ENCODE data around the gene VDAC1.
"Not testable (repeated sequence)": the region's sequence is repeated elsewhere in the genome, so short reads cannot be mapped to it uniquely, and the experiment has no call there.

VDAC1 gene

DNA sequence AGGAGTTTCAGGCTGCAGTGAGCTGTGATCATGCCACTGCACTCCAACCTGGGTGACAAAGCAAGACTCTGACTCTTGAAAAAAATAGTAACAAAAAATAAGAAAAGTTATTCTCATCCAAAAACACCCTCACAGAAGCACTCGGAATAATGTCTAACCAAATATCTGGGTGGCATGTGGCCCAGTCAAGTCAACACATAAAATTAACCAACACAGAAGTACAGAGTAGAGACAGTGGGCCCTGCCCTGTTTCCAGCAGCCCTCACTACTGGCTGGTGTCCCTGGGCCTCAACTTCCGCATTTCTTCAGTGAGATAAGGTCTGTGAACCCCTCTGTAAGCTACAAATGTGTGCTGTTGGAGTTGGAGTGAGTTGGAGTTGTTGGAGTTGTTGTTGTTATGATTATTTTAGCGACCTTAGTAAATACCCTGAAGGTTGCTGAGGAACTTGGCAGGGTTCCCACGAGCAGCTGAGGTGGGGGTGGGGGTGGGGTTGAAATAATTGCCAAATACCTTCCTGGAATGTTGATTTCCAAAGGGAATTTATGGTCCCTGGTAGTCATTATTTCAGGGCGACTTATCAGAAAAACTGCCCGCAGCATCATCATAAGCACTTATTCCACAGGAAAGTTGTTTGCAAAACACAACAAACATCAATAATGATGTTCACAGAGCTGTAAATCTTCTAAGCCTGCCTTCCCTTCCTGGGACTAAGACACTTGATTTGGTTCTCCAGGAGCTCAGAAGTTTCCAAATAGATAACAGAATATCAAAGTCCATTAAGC lies 66.5 kb downstream of the VDAC1 start:
- no peak for DNase-seq

DNA sequence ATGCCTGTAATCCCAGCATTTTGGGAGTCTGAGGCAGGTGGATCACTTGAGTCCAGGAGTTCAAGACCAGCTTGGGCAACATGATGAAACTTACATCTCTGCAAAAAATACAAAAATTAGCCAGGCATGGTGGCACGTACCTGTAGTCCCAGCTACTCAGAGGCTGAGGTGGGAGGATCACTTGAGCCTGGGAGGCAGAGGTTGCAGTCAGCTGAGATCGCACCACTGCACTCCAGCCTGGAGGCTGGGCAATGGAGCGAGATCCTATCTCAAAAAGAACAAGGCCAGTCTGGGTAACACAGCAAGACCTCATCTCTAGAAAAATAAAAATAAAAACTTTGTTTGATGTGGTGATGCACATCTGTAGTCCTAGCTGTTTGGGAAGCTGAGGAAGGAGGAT lies 67.1 kb downstream of the VDAC1 start:
- DNase-seq: not testable (repeated sequence)

DNA sequence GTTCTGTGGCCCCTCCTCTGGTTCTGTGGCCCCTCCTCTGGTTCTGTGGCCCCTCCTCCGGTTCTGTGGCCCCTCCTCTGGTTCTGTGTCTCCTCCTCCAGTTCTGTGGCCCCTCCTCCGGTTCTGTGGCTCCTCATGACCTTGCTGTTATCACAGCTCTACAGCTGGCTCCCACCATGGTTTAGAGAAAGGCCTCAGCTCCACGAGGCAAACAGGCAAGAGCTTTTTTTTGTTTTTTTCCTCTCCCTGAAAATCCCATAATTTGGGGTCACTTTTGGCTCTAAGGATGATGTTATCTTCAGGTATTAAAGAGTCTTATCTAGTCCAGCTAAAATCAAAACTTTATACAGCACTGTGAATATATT lies 68.1 kb downstream of the VDAC1 start:
- no peak for DNase-seq

DNA sequence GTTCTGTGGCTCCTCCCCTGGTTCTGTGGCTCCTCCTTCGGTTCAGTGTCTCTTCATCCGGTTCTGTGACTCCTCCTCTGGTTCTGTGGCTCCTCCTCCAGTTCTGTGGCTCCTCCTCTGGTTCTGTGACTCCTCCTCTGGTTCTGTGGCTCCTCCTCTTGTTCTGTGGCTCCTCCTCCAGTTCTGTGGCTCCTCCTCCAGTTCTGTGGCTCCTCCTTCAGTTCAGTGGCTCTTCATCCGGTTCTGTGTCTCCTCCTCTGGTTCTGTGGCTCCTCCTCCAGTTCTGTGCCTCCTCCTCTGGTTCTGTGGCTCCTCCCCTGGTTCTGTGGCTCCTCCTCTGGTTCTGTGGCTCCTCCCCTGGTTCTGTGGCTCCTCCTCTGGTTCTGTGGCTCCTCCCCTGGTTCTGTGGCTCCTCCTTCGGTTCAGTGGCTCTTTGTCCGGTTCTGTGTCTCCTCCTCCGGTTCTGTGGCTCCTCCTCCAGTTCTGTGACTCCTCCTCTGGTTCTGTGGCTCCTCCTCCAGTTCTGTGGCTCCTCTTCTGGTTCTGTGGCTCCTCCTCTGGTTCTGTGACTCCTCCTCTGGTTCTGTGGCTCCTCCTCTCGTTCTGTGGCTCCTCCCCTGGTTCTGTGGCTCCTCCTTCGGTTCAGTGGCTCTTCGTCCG lies 68.7 kb downstream of the VDAC1 start:
- DNase-seq: not testable (repeated sequence)

DNA sequence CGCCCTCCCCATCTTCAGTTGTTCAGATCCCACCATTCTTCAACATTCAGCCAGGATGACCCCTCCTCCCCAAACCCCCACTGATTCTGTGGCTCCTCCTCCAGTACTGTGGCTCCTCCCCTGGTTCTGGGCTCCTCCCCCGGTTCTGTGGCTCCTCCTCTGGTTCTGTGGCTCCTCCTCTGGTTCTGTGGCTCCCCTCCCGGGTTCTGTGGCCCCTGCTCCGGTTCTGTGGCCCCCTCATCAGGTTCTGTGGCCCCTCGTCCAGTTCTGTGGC lies 69.2 kb downstream of the VDAC1 start:
- DNase-seq: no peak

DNA sequence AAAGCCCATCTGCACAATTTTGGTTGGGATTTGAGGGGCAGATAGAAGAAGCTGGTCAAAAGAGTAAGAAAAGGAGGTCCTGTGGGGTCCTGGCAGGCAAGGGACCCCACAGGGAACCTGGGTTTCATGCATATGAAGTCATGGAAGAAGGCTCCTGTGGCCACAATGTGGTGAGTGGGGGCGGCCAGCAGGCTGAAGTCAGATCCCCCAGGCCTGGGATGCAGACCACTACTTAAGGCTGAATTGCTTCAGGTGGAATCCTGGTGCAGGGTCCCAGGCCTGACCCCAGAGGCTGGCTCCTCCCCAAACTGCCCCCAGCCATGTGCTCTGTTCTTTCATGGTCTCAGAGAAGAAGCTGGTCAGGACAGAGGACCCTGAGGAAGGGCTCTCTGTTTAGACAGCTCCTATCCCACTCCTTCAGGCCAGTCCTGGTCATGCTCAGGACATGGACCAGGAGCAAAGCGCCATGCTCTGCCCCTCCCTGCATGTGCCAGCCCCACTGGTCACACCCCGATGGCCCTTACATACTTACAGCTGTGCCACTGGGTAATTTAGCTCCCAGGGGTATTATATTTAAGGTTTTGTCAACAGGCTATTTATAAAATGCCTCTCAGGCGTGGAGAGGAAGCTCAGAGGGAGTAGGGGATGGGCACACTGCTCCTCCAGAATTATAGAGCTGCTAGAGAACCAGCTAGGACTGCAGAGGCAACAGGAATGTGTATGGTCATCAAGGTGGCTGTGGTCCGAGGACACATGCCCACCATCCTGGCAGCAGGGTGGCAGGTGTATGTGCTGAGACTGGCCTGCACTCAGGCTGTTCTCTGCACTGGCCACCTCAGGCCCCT lies 69.7 kb downstream of the VDAC1 start:
- DNase-seq: no peak

DNA sequence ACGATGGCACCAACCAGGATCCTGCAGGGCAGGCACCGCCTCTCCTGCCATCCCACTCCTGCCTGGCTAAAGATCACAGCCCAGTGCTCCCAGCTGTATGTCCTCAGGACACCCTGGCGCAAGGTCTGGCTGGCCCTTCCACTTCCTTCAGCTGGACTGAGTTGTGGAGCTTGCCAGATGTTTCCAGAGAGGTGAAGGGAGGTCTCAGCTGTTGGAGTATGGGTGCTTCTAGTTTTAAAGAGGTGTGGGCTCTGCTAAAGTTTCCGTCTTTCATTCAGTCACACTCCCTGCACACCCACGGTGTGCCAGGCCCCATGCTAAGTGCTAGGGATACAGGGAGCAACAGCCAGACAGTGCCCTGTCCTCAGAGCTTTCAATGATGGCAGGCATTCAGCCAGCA lies 70.5 kb downstream of the VDAC1 start:
- no peak for DNase-seq

DNA sequence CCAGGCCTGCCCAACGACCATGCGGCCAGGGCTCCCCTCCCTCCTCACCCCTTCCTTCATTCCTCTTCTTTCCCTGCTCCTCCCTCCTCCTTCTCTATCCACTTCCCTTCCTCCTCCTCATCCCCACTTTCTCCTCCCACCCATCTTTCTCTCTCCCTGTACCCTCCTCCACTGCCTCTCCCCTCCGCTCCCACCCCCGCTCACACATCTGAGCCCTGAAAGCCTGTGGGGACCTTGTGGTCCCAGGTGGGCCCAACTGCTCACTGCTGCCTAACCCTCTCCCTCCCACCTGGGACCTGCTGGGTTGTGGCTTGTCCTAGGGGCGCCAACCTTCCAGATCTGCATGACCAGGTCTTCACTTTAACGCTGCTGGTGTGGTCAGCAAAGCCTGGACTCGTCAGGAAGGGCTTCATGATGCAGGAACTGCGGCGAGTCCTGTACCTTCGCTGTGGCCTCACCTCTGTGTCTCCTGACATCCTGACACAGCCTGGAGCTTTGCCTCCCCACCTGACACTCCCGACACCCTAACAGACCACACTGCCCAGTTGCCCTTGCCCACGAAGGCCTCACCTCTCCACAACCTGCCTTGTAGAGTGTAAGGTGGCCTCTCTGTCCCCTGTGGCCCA lies 71.0 kb downstream of the VDAC1 start:
- DNase-seq: no peak

DNA sequence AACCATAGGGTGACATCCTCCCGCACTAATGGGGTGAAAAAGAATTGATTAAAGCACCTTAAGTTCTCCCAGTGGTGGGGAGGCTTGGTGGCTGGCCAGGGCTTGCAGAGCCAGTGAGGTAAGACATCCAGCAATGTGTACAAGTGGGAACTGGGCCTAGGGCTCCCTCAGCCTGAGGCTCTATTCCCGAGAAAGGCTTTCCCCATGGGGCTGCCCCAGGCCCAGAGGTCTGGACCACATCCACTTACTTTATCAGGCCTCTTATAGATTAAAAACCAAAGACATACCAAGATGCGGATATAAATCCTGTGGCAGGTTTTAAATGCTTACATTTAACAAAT lies 71.6 kb downstream of the VDAC1 start:
- no peak for DNase-seq

DNA sequence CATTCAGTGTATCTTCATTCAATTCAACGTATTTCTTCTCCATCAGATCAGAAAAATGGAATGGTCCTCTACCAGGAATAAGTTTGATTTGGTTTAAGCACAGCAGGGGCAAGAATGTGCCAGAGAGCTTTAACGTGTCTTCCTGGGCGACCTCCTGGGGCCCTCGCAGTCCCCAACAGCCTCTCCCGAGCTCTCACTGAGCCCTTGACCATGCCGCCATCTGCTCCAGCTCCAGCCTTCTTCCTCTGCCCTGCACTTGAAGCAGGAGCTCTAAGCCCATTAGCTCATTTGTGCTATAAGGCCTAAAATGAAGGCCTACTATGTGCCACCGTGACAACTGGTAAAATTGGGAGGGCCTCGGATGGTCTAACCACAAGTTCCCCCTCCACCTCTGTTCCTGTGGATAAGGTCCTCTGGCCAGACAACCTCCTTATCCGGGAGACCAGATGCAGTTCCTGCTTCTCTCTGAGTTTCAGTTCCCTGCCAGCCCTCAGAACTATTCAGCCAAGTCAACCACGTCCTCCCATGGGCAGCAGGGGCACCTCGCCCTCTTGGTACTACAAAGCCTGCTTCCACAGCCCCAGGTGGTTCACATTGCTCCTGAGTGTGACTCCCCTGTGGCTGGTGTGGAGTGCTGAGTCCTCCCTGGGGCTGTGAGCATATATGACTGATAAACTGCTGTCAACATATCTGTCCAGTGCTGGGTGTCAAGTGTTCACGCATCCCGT lies 72.2 kb downstream of the VDAC1 start:
- no peak for DNase-seq

DNA sequence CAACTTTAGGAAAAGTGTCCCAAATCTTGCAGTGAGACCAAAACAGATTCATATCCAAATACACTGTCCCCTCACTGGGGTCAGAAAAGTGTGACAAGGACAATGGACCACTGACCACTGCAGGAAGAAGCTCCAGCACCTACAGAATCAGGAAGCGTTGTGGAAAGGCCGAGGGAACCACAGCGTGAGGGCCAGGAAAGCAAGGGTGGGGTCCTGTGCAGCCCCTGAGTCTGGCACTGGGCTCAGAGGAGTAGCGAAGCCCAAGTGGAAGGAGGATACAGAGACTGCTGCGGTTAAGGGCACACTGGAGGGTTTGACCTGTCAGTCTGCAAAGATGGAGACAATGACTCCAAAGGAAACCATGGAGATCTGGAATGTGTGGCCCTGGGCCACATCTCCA lies 73.2 kb downstream of the VDAC1 start:
- no peak for DNase-seq

DNA sequence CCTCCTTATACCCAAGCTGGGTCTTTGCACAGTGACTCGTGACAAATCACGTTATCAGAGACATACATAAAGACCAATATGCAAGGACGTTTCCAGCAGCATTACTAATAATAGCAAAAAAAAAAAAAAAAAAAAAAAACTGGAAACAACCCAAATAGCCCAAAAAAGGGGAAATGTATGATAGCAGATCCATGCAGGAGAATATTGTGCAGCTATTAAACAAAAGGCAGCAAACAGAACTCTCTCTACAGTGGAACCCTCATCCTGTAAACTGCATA lies 74.0 kb downstream of the VDAC1 start:
- no peak for DNase-seq

DNA sequence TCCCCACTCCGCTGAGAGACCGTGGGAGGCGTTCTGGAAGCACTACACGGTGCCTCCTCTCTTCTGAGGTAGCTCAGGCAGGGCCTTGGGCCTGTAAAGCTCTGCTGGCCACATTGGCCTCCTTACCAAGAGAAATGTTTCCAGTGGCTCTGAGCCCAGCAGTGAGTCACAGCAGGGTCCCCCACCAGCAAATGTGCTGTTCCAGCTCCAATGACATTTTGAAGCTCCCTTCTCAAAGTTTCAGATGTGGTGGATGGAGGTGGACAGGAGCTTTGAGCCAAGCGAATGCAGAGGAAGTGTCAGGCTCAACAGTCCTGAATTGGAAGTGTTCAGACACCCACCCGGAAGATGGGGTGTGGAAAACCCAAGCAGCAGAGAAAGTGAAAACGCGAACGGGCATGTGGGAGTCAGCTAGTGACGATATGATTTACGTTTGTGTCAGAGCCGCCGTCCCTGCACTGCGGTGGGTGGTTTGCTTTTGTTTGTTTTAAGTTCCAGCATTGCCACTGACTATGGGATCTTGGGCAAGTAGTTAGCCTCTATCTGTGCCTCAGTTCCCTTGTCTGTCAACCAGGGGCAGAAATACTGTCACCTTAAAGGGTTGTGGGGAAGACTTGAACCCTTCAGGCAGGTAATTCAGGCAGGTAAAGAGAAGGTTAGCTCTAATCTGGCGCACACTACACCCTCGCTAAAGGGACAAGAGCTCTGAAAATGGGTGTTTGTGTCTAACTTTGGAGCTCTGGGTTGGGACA lies 74.5 kb downstream of the VDAC1 start:
- no peak for DNase-seq

DNA sequence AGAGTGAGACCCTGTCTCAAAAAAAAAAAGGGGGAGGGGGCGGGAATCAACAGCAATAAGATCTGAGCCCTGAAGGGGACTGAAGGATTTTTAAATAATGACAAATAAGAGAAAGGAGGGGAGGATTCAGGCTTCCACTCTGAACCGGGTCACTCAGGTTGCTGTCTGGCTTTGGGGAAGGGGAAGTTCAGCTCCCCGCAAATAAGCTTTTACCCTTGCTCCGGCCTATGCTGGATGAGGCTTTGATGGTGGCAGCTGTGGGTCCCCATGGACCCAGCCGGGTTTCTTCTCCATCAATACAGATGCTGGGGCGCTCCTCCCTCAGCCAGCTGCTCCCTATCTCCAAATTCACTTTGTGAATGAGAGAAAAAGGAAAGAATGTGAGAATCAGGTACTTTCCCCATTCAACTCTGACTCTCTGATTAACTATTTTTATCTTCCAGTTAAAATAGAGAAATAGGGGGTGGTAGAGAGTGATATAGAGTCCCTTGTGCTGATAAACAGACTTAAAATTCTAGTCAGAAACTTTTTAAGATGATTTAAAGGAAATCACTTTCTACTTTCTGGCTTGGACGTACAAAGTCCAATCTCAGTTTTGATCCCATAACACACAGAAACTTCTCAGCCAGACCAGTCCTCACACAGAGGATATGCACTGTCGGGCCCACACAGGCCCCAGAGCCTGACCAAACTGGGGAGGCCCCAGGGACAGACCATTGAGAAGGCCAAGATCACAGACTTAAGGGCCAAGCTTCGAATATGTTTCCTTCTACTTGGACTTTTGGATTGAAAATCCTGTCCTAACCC lies 76.0 kb downstream of the VDAC1 start:
- DNase-seq: no peak

DNA sequence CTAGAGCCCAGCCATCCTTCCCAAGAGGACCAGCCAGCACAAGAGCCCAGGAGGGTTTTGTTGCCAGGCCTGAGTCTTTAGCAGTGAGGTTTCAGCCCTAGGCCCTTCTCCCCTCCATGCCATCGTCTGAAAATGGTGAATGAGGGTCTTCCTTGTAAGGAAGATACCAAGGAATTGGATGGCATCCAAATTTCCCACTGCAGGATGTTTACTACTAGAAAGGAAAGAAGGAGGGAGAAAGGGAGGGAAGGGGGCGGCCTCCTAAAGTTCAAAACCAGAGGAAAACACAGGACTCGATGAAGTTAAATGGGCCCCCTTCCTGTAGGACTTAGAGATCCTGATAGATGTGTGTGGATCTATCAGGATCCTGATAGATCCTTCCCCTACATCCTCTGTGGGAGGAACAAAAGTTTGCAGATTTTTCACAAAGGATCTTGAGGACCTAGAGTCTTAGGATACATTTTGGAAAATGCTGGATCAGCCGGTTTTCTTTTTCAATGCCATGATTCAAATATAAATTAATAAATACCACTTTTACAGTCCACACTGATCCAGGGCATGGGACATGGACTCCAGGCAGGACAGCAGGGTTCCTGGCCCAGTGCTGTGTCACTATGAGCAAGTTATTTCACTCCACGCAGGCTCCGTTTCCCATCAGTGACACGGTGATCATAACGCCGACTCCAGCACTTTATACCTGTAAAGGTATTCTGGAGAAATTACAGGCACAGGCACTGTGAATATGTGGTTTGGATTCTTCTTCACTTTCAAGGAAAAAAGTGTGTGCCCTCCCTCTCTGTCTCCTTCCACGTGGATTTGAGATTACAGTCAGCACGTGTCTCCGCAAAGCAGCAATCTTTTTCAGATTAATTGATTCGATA lies 77.2 kb downstream of the VDAC1 start:
- DNase-seq: no peak

DNA sequence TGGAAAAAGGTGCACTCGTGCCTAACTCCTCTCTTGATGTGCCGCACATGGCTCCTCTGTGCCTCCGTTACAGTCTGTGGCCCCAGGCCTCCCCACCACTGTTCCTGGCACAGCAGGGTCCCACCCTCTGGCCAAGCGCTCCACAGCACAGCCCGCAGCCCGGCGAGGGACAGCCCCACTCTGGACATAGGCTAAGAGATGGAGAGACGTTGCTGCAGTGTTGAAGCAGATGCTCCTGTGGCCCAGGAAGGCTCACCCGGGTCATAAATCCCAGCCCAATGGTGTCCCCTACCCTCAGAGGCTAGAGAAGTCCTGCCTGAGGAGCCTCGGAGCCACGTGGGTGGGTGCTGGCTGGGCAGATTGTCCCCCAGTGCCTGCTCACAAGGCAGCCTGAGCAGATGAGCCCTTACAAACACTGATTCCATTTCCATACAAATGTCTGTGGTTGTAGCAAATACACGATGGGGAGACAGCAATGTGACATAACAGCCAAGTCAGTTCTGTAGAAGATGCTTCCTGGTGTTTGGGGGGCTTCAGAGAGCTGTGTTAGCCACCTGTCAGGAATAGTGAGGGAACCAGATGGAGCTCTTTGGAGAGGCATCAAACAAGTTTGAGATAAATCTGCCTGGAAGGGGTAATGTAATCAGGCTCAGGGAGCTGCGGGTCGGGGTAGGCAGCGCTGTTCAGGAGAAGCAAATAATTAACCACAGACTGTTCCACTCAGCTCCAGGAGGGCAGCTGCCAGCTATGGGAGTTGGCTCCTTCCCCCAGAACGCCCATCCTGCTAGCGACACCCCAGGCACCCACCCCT lies 78.1 kb downstream of the VDAC1 start:
- no peak for DNase-seq

DNA sequence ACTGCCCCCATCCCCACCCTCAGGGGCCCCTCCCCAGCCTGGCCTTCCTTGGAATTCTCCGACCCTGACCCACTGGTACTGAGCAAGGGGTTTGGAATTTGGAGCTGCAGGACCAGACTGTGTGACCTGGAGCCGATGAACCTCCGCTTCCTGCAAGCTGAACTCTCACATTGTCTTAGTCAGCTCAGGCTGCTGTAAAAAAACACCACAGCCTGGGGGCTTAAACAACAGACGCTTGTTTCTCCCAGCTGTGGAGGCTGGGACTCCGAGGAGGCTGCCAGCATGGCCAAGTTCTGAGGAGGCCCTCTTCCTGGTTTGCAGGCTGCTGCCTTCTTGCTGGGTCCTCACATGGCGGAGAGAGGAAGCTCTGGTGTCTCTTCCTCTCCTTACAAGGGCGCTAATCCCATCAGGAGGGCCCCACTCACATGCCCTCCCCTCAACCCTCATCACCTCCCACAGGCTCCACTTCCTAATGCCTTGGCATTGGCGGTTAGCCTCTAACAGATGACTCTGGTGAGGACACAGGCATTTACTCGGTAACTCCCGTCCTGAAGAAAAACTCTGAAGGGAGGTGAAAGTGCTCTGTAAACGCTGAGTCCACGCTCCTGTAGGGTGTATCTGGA lies 78.8 kb downstream of the VDAC1 start:
- DNase-seq: no peak

DNA sequence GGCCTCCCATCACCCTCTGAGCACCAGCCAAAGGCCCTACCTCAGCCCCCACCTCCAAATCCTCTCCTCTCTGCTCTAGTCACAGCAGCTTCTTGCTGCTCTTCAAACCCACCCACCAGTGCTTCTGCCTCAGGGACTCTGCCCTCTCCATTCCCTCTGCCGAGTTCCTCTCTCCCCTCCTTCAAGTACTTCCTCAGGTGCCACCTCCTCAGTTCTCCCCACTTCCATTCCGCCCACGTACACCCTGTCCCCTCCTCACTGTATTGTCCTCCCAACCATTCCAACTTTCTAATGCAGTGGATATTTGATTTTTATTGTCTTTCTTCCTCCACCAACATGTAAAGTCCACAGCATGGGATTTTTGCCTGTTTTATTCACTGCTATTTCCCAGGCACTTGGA lies 79.5 kb downstream of the VDAC1 start:
- DNase-seq: no peak

DNA sequence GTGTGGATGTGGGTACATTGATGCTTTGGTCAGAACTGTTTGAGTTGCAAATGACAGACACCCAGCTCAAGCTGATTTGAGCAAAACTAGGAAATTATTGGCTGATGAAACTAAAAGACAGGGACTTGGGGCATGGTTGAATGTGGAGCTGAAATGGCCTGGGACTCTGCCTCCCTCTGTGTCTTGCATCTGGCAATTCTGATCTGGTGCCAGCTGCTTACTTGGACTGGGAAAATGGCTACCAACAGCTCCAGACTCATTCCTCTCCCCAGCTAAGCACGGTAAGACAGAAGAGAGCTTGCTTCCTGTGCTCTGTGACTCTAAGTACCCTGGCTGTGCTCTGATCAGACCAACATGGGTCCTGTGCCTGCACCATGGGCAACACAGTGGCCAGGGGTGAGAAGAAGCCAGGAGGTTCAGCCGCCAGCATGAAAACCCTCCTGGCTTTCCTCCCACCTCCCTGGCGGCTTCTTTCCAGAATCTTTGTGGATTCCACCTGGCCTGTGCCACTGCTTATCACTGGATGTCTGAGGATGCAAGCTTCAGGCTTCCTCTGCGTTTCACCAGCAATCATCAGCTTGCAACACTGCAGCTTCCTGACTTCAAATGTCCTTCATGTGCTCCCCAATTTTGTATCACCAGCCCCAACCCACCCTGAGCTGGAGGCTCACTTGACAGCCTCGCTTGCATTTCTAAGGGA lies 80.4 kb downstream of the VDAC1 start:
- DNase-seq: no peak

Measured in NCI-H226 (cell line).